ENCODE measurements around the gene DENND4B.

Gene DENND4B

GRCh38 chr1:153922972-153923925 is 23.3 kb downstream of the DENND4B start, which contains the start of gene GATAD2B:
TSS of gene GATAD2B (minus strand) at chr1:153922972. CDS start at chr1:153828347, 94,625 bp downstream.
- H3K36me3 ChIP-seq = peaks cover 38% of the 10 kb centered on the region
- DNase-seq = peak; percentile 100
- H3K27ac ChIP-seq = peak within 1 kb of the TSS; percentile 96
- no peaks in the 10 kb centered on the region for H3K9me3 ChIP-seq (ENCODE audit: severe bottlenecking)
- H3K4me3 ChIP-seq (ENCODE audit: low read depth, low read length) = peak within 1 kb of the TSS; percentile 88
- no peak for TF ChIP-seq CTCF (IDR thresholded peaks at IDR 0.05; ENCODE audit: low read depth, low read length)
- no peaks in the 10 kb centered on the region for H3K27me3 ChIP-seq (ENCODE audit: insufficient read depth, low read depth, severe bottlenecking)

GRCh38 chr1:153922076-153922971 is 24.2 kb downstream of the DENND4B start:
- H3K36me3 ChIP-seq = peaks cover 47% of the 10 kb centered on the region
- H3K9me3 ChIP-seq (ENCODE audit: severe bottlenecking) = no peaks in the 10 kb centered on the region
- H3K27me3 ChIP-seq (ENCODE audit: insufficient read depth, low read depth, severe bottlenecking) = no peaks in the 10 kb centered on the region
- peak overlapping the region; percentile 96 for H3K27ac ChIP-seq
- TF ChIP-seq CTCF (IDR thresholded peaks at IDR 0.05; ENCODE audit: low read depth, low read length) = peak; percentile 64
- DNase-seq = peak; percentile 94
- peak overlapping the region; percentile 88 for H3K4me3 ChIP-seq (ENCODE audit: low read depth, low read length)

GRCh38 chr1:153921803-153922075 is 24.8 kb downstream of the DENND4B start:
- Histone ChIP-seq H3K27ac (peak overlapping the region; percentile 96), H3K36me3 (peaks cover 52% of the 10 kb centered on the region), H3K4me3 (ENCODE audit: low read depth, low read length) (peak overlapping the region; percentile 88), H3K9me3 (ENCODE audit: severe bottlenecking) (no peaks in the 10 kb centered on the region), H3K27me3 (ENCODE audit: insufficient read depth, low read depth, severe bottlenecking) (no peaks in the 10 kb centered on the region)
- no peak for DNase-seq
- no peak for TF ChIP-seq CTCF (IDR thresholded peaks at IDR 0.05; ENCODE audit: low read depth, low read length)

GRCh38 chr1:153921080-153921802 is 25.3 kb downstream of the DENND4B start:
- H3K9me3 ChIP-seq (ENCODE audit: severe bottlenecking) = no peaks in the 10 kb centered on the region
- no peak for TF ChIP-seq CTCF (IDR thresholded peaks at IDR 0.05; ENCODE audit: low read depth, low read length)
- no peaks in the 10 kb centered on the region for H3K27me3 ChIP-seq (ENCODE audit: insufficient read depth, low read depth, severe bottlenecking)
- peaks cover 57% of the 10 kb centered on the region for H3K36me3 ChIP-seq
- peak overlapping the region; percentile 88 for H3K4me3 ChIP-seq (ENCODE audit: low read depth, low read length)
- no peak for DNase-seq
- peak overlapping the region; percentile 96 for H3K27ac ChIP-seq
